Stimulated activated effector memory CD8-positive, alpha-beta T cell treated with anti-CD3 and anti-CD28 coated beads, Interleukin-12 subunit alpha, Interleukin-12 subunit beta, amount 100 ng/mL, for 72 hours (primary cell): ENCODE measurements around the gene ZSWIM3.
"Not testable (repeated sequence)": the region's sequence is repeated elsewhere in the genome, so short reads cannot be mapped to it uniquely, and the experiment has no call there.

ENCODE experiments used
- ATAC-seq: fragments of 150-1000 bp; cut with Tn5 transposase; 2 replicates; pipeline ENCODE4 v1.10.0; 2021
- DNase-seq, 2 donors: peaks; one replicate each; pipeline ENCODE4 v3.0.0; 2021 to 2022; ENCODE audit warnings: low spot score in 2 of 2
- H3K27ac Mint-ChIP-seq: one replicate; pipeline ENCODE4 v1.8.0; 2022; ENCODE audit warnings: mild to moderate bottlenecking, mixed read lengths
- H3K36me3 Mint-ChIP-seq: one replicate; pipeline ENCODE4 v1.8.0; 2022; ENCODE audit warnings: mild to moderate bottlenecking, mixed read lengths
- H3K4me1 Mint-ChIP-seq: one replicate; pipeline ENCODE4 v1.8.0; 2022; ENCODE audit warnings: mixed read lengths
- H3K4me3 Mint-ChIP-seq: one replicate; pipeline ENCODE4 v1.8.0; 2022; ENCODE audit warnings: mild to moderate bottlenecking, mixed read lengths
- H3K9me3 Mint-ChIP-seq: one replicate; pipeline ENCODE4 v1.8.0; 2022; ENCODE audit warnings: mixed read lengths

Gene ZSWIM3

GRCh38 chr20:45826381-45827019 lies 30.9 kb upstream of the ZSWIM3 start:
- Mint-ChIP-seq H3K9me3 (no peaks in the 10 kb centered on the region), H3K4me1 (peaks cover 20% of the 10 kb centered on the region), H3K27ac (no peak overlapping the region), H3K36me3 (no peaks in the 10 kb centered on the region), H3K4me3 (no peak overlapping the region)
- ATAC-seq, result no peak
- DNase-seq, result no peak

GRCh38 chr20:45827030-45827652 lies 30.3 kb upstream of the ZSWIM3 start, which contains the start of gene TNNC2:
TNNC2 (minus strand) TSS chr20:45827312; CDS start chr20:45827248, 64 bp downstream.
- H3K27ac Mint-ChIP-seq, result no peak within 1 kb of the TSS
- DNase-seq, result no peak
- no peak within 1 kb of the TSS for H3K4me3 Mint-ChIP-seq
- no peaks in the 10 kb centered on the region for H3K9me3 Mint-ChIP-seq
- ATAC-seq, result no peak
- H3K36me3 Mint-ChIP-seq, result no peaks in the 10 kb centered on the region
- peaks cover 20% of the 10 kb centered on the region for H3K4me1 Mint-ChIP-seq

- H3K36me3 Mint-ChIP-seq, result no peaks in the 10 kb centered on the region
- H3K27ac Mint-ChIP-seq, result no peak overlapping the region
- DNase-seq (no peak), ATAC-seq (no peak)
- peaks cover 22% of the 10 kb centered on the region for H3K4me1 Mint-ChIP-seq
- no peak overlapping the region for H3K4me3 Mint-ChIP-seq
- no peaks in the 10 kb centered on the region for H3K9me3 Mint-ChIP-seq
Observed at GRCh38 chr20:45827712-45828111, 29.7 kb upstream of the ZSWIM3 start.

- no peak overlapping the region for H3K27ac Mint-ChIP-seq
- DNase-seq (no peak), ATAC-seq (no peak)
- peaks cover 24% of the 10 kb centered on the region for H3K4me1 Mint-ChIP-seq
- no peak overlapping the region for H3K4me3 Mint-ChIP-seq
- H3K9me3 Mint-ChIP-seq, result no peaks in the 10 kb centered on the region
- no peaks in the 10 kb centered on the region for H3K36me3 Mint-ChIP-seq
Observed at GRCh38 chr20:45828589-45828988, 28.8 kb upstream of the ZSWIM3 start.

- H3K27ac Mint-ChIP-seq, H3K4me3 Mint-ChIP-seq, DNase-seq, H3K36me3 Mint-ChIP-seq, H3K9me3 Mint-ChIP-seq, ATAC-seq: not testable (repeated sequence)
- peaks cover 14% of the 10 kb centered on the region for H3K4me1 Mint-ChIP-seq
Observed at GRCh38 chr20:45829673-45830106, 27.7 kb upstream of the ZSWIM3 start.

- Mint-ChIP-seq H3K9me3 (no peaks in the 10 kb centered on the region), H3K4me3 (peak overlapping the region; percentile 66), H3K36me3 (peaks cover 6% of the 10 kb centered on the region), H3K27ac (no peak overlapping the region), H3K4me1 (peaks cover 10% of the 10 kb centered on the region)
- ATAC-seq (no peak), DNase-seq (no peak)
Observed at GRCh38 chr20:45832619-45833018, 24.8 kb upstream of the ZSWIM3 start.

GRCh38 chr20:45833030-45833882 lies 24.2 kb upstream of the ZSWIM3 start, which contains the start of gene SNX21:
SNX21 (plus strand) TSS chr20:45833799; CDS start chr20:45833920, 121 bp downstream.
- Mint-ChIP-seq H3K4me1 (peaks cover 10% of the 10 kb centered on the region), H3K9me3 (no peaks in the 10 kb centered on the region), H3K4me3 (peak within 1 kb of the TSS; percentile 66), H3K36me3 (peaks cover 6% of the 10 kb centered on the region), H3K27ac (peak within 1 kb of the TSS; percentile 56)
- DNase-seq, result peak; percentile 4 to 62
- peak; percentile 74 for ATAC-seq

GRCh38 chr20:45833883-45834796 lies 23.3 kb upstream of the ZSWIM3 start:
- no peaks in the 10 kb centered on the region for H3K9me3 Mint-ChIP-seq
- peaks cover 6% of the 10 kb centered on the region for H3K36me3 Mint-ChIP-seq
- ATAC-seq (peak; percentile 73), DNase-seq (peak; percentile 25 to 65)
- peak overlapping the region; percentile 66 for H3K4me3 Mint-ChIP-seq
- peaks cover 10% of the 10 kb centered on the region for H3K4me1 Mint-ChIP-seq
- H3K27ac Mint-ChIP-seq, result peak overlapping the region; percentile 56

- no peak for DNase-seq
- Mint-ChIP-seq H3K9me3 (no peaks in the 10 kb centered on the region), H3K27ac (peak overlapping the region; percentile 23), H3K36me3 (peaks cover 6% of the 10 kb centered on the region), H3K4me3 (peak overlapping the region; percentile 66), H3K4me1 (peaks cover 10% of the 10 kb centered on the region)
- no peak for ATAC-seq
Observed at GRCh38 chr20:45834797-45835161, 22.6 kb upstream of the ZSWIM3 start.

- ATAC-seq, result no peak
- Mint-ChIP-seq H3K27ac (peak overlapping the region; percentile 23), H3K4me1 (peaks cover 10% of the 10 kb centered on the region), H3K36me3 (peaks cover 6% of the 10 kb centered on the region), H3K4me3 (peak overlapping the region; percentile 66), H3K9me3 (no peaks in the 10 kb centered on the region)
- DNase-seq, result no peak
Observed at GRCh38 chr20:45835329-45835765, 22.1 kb upstream of the ZSWIM3 start.

GRCh38 chr20:45835825-45836224 lies 21.6 kb upstream of the ZSWIM3 start:
- Mint-ChIP-seq H3K9me3 (no peaks in the 10 kb centered on the region), H3K27ac (peak overlapping the region; percentile 65), H3K4me1 (peaks cover 10% of the 10 kb centered on the region), H3K36me3 (peaks cover 6% of the 10 kb centered on the region), H3K4me3 (no peak overlapping the region)
- DNase-seq (no peak), ATAC-seq (no peak)

GRCh38 chr20:45836841-45837240 lies 20.6 kb upstream of the ZSWIM3 start:
- peaks cover 6% of the 10 kb centered on the region for H3K36me3 Mint-ChIP-seq
- no peak for DNase-seq
- peaks cover 10% of the 10 kb centered on the region for H3K4me1 Mint-ChIP-seq
- no peak overlapping the region for H3K4me3 Mint-ChIP-seq
- H3K27ac Mint-ChIP-seq, result peak overlapping the region; percentile 65
- no peaks in the 10 kb centered on the region for H3K9me3 Mint-ChIP-seq
- no peak for ATAC-seq

- Mint-ChIP-seq H3K4me3 (no peak overlapping the region), H3K9me3 (no peaks in the 10 kb centered on the region), H3K27ac (peak overlapping the region; percentile 60), H3K36me3 (peaks cover 36% of the 10 kb centered on the region), H3K4me1 (peaks cover 5% of the 10 kb centered on the region)
- ATAC-seq, result no peak
- DNase-seq, result no peak
Observed at GRCh38 chr20:45840700-45841198, 16.7 kb upstream of the ZSWIM3 start.

GRCh38 chr20:45841407-45842129 lies 15.8 kb upstream of the ZSWIM3 start:
- Mint-ChIP-seq H3K4me3 (no peak overlapping the region), H3K36me3 (peaks cover 38% of the 10 kb centered on the region), H3K9me3 (no peaks in the 10 kb centered on the region), H3K27ac (peak overlapping the region; percentile 60), H3K4me1 (peaks cover 5% of the 10 kb centered on the region)
- DNase-seq, result no peak
- ATAC-seq, result no peak
